HepG2 (cell line): ENCODE data around the gene ARHGAP19. TPM values are rescaled to one million over a fixed set of nuclear protein-coding genes. Genes with fewer than 3 reads are reported as not detected.
A peak's percentile ranks its signal among the peaks of the same experiment; 100 is the strongest.

Source experiments
- CENPT ChIP-seq: sonication (generic); formaldehyde crosslinking; IDR thresholded peaks from 2 replicates; pipeline ENCODE4 v1.8.0; 2022; ENCODE audit warnings: low read depth, mild to moderate bottlenecking, moderate library complexity, missing genetic modification reagents
- GZF1 ChIP-seq: sonication (generic); formaldehyde crosslinking; IDR thresholded peaks from 2 replicates; pipeline ENCODE4 v1.5.1; 2020; ENCODE audit warnings: mild to moderate bottlenecking, missing genetic modification reagents
- HES4 ChIP-seq: sonication (generic); formaldehyde crosslinking; IDR thresholded peaks from 2 replicates; pipeline ENCODE4 v1.9.0; 2021; ENCODE audit warnings: mild to moderate bottlenecking, missing genetic modification reagents, borderline replicate concordance
- HOXA7 ChIP-seq: sonication (generic); formaldehyde crosslinking; IDR thresholded peaks from 2 replicates; pipeline ENCODE4 v1.8.1; 2022; ENCODE audit warnings: mild to moderate bottlenecking, missing genetic modification reagents, moderate library complexity
- HOXA9 ChIP-seq: sonication (generic); formaldehyde crosslinking; IDR thresholded peaks from 2 replicates; pipeline ENCODE4 v1.8.1; 2022; ENCODE audit warnings: missing genetic modification reagents, mild to moderate bottlenecking, moderate library complexity, borderline replicate concordance
- JUND ChIP-seq: sonication (generic); formaldehyde crosslinking; IDR thresholded peaks from 2 replicates; pipeline ENCODE4 v1.8.0; 2022; ENCODE audit warnings: mild to moderate bottlenecking, missing genetic modification reagents
- MAX ChIP-seq: IDR thresholded peaks from 2 replicates; pipeline ENCODE4 v1.6.1; 2012; ENCODE audit warnings: inconsistent platforms
- RAD21 ChIP-seq: fragments of 450-650 bp; formaldehyde crosslinking; IDR thresholded peaks from 2 replicates; pipeline ENCODE4 v1.5.0; 2020; ENCODE audit warnings: mild to moderate bottlenecking
- RXRA ChIP-seq: sonication (generic); formaldehyde crosslinking; IDR thresholded peaks from 2 replicates; pipeline ENCODE4 v1.5.1; 2020; ENCODE audit warnings: missing genetic modification reagents
- SMAD1 ChIP-seq: sonication (generic); formaldehyde crosslinking; IDR thresholded peaks from 2 replicates; pipeline ENCODE4 v1.4.0; 2020; ENCODE audit warnings: missing genetic modification reagents, low read depth, mild to moderate bottlenecking, borderline replicate concordance
- ZBTB40 ChIP-seq, 2 experiments: fragments of 450-650 bp in 1 of 2; sonication (generic) in 1 of 2; formaldehyde crosslinking in 1 of 2; IDR thresholded peaks; 2 replicates each; pipeline versions ENCODE4 v1.6.1 to v1.8.0; 2016 to 2022; ENCODE audit warnings: antibody characterized with exemption in 1 of 2, mild to moderate bottlenecking in 1 of 2, missing genetic modification reagents in 1 of 2
- ZFP36L1 ChIP-seq: sonication (generic); formaldehyde crosslinking; IDR thresholded peaks from 2 replicates; pipeline ENCODE4 v1.8.0; 2022; ENCODE audit warnings: mild to moderate bottlenecking, missing genetic modification reagents, moderate library complexity
- ZFY ChIP-seq: sonication (generic); formaldehyde crosslinking; IDR thresholded peaks from 2 replicates; pipeline ENCODE4 v1.4.0; 2020; ENCODE audit warnings: missing genetic modification reagents
- ZNF513 ChIP-seq: sonication (generic); formaldehyde crosslinking; conservative IDR thresholded peaks from 2 replicates; pipeline ENCODE4 v1.5.0; 2020; ENCODE audit warnings: missing genetic modification reagents
- polyA plus RNA-seq, 8 experiments: library from polyadenylated mRNA; depleted of rRNA in 3 of 8; stranded (reverse) in 7 of 8; unstranded in 1 of 8; fragments of >200 nt; fragmentation: Illumina TruSeq in 4 of 8; extraction: Trizol in 4 of 8; gene quantifications; 2 replicates each; pipeline versions ENCODE4 v1.2.1 to v1.2.3, GENCODE V29; 2011 to 2016; ENCODE audit warnings: low read depth in 4 of 8, missing spikeins in 1 of 8, mixed read lengths in 1 of 8; ENCODE audit not compliant: insufficient read depth in 1 of 8
- total RNA-seq, 5 experiments: library from RNA; depleted of rRNA; stranded (reverse); fragments of >200 nt; fragmentation: Illumina TruSeq; extraction: Trizol; gene quantifications; 2 replicates each; pipeline ENCODE4 v1.2.3, GENCODE V29; 2016; ENCODE audit warnings: low read depth in 1 of 5
- TF ChIP-seq, protein P1 (sequence below): sonication (generic); formaldehyde crosslinking; IDR thresholded peaks from 2 replicates; pipeline ENCODE4 v1.5.0; 2020; ENCODE audit warnings: mild to moderate bottlenecking, missing genetic modification reagents

ARHGAP19 gene
- total and polyA plus RNA-seq, 2 of the 13 experiments (the other 11 are each of a cell fraction or from before 2014, with no cell fraction given), result 7.6 to 10.0 TPM

DNA sequence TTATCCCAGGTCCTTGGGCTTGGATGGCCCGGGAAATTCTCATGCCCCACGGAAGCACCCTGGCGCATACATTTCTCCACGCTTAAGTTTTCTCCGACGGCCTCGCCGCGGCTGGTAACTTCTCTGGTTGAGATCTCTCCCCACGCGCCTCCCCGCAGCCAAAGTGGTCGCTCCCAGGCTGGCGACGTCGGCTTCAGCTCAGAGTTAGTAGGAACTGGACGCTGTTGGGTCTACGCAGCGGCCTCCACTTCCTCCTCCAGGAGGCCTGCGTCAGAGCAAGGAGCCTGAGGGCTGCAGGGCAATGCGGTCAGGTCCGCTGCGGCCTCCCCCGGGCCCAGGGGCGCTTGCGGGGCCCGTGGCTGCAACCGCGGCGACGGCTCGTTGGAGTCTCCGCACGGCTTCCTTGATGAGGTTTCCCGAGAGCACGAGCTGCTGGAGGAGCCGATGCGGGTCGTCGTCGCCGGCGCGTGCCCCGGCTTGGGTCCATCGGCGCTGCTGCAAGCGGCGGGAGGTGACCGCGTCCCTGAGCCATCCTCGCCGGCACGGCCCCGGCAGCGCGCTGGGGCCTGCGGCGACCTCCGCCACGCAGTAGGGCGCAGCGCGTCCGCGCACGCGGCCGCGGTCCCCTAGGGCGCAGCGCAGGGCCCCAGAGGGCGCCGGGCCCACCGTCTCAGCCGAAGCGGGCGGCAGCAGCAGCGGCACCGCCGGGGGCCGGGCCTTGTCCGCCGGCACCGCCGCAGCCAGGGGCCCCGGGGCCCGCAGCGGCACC, 41.3 kb upstream of the ARHGAP19 start (continued):
- TF ChIP-seq ZBTB40 (IDR thresholded peaks at IDR 0.05) (no peak), ZBTB40 (CRISPR knock-in tag; IDR thresholded peaks at IDR 0.05) (peak; percentile 61; the same call in 1 of the 2 replicates), SMAD1 (CRISPR knock-in tag) (no peak), HOXA9 (CRISPR knock-in tag) (peak; percentile 2; the same call in 1 of the 2 replicates), RAD21 (CRISPR knock-in tag) (0 out of 2 replicates have a peak, but pooled peaks have one; percentile 11), RXRA (CRISPR knock-in tag) (peak; percentile 52; the same call in 1 of the 2 replicates), ZFY (CRISPR knock-in tag) (peak; percentile 68), CENPT (0 out of 2 replicates have a peak, but pooled peaks have one; percentile 18), HES4 (0 out of 2 replicates have a peak, but pooled peaks have one; percentile 30), MAX (peak; percentile 13; the same call in 1 of the 2 replicates), GZF1 (0 out of 2 replicates have a peak, but pooled peaks have one; percentile 8), JUND (no peak), HOXA7 (CRISPR knock-in tag) (0 out of 2 replicates have a peak, but pooled peaks have one; percentile 3), ZFP36L1 (CRISPR knock-in tag) (0 out of 2 replicates have a peak, but pooled peaks have one; percentile 61), ZNF513 (CRISPR knock-in tag) (no peak)
- TF ChIP-seq, protein P1, sequence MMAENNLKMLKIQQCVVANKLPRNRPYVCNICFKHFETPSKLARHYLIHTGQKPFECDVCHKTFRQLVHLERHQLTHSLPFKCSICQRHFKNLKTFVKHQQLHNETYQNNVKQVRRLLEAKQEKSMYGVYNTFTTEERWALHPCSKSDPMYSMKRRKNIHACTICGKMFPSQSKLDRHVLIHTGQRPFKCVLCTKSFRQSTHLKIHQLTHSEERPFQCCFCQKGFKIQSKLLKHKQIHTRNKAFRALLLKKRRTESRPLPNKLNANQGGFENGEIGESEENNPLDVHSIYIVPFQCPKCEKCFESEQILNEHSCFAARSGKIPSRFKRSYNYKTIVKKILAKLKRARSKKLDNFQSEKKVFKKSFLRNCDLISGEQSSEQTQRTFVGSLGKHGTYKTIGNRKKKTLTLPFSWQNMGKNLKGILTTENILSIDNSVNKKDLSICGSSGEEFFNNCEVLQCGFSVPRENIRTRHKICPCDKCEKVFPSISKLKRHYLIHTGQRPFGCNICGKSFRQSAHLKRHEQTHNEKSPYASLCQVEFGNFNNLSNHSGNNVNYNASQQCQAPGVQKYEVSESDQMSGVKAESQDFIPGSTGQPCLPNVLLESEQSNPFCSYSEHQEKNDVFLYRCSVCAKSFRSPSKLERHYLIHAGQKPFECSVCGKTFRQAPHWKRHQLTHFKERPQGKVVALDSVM (CRISPR knock-in tag), result peak; percentile 64; the same call in 1 of the 2 replicates
